Smooth muscle cell (in vitro differentiated cells): Measurements from ENCODE around the gene KSR1. TPM values are rescaled to one million over a fixed set of nuclear protein-coding genes. Genes with fewer than 3 reads are reported as not detected.

Experiments
- DNase-seq: peaks from one replicate; lab custom pipeline; 2025; ENCODE audit not compliant: unreplicated experiment; lab: John Stamatoyannopoulos, UW
- H2AFZ ChIP-seq: fragments of 200-600 bp; sonication (generic); 2 replicates; pipeline ENCODE4 v1.6.0; 2016; ENCODE audit warnings: antibody characterized with exemption, low read depth, mild to moderate bottlenecking
- H3F3A ChIP-seq: fragments of 200-600 bp; sonication (generic); 2 replicates; pipeline ENCODE4 v1.6.0; 2017; ENCODE audit warnings: antibody characterized with exemption, low read depth
- H3K27ac ChIP-seq: fragments of 200-600 bp; sonication (generic); 2 replicates; pipeline ENCODE4 v1.5.1; 2016; ENCODE audit warnings: low read depth, mild to moderate bottlenecking
- H3K27me3 ChIP-seq: fragments of 200-600 bp; sonication (generic); 2 replicates; pipeline ENCODE4 v1.6.1; 2016; ENCODE audit warnings: low read depth, mild to moderate bottlenecking
- H3K36me3 ChIP-seq: fragments of 200-600 bp; sonication (generic); 2 replicates; pipeline ENCODE4 v1.5.1; 2016; ENCODE audit warnings: low read depth
- H3K4me1 ChIP-seq: fragments of 200-600 bp; sonication (generic); 2 replicates; pipeline ENCODE4 v1.5.1; 2016; ENCODE audit warnings: low read depth
- H3K4me2 ChIP-seq: fragments of 200-600 bp; sonication (generic); 2 replicates; pipeline ENCODE4 v1.6.0; 2016; ENCODE audit warnings: mild to moderate bottlenecking
- H3K4me3 ChIP-seq: fragments of 200-600 bp; sonication (generic); 2 replicates; pipeline ENCODE4 v1.5.1; 2016; ENCODE audit warnings: mild to moderate bottlenecking
- H3K79me2 ChIP-seq: fragments of 200-600 bp; sonication (generic); 2 replicates; pipeline ENCODE4 v1.6.0; 2016; ENCODE audit warnings: low read depth, mild to moderate bottlenecking
- H3K9ac ChIP-seq: fragments of 200-600 bp; sonication (generic); 2 replicates; pipeline ENCODE4 v1.6.0; 2016; ENCODE audit warnings: low read depth
- H3K9me3 ChIP-seq: fragments of 200-600 bp; sonication (generic); replicated peaks from 2 replicates; pipeline ENCODE4 v1.5.1; 2016; ENCODE audit warnings: low read depth
- H4K20me1 ChIP-seq: fragments of 200-600 bp; sonication (generic); 2 replicates; pipeline ENCODE4 v1.6.0; 2016; ENCODE audit warnings: low read depth
- whole genome bisulfite sequencing: methylation state at CpG from one replicate; pipeline ENCODE4 v1.1.7; 2016; ENCODE audit warnings: low lambda C conversion rate; 5-methylcytosine and 5-hydroxymethylcytosine counted together
- polyA plus RNA-seq: library from polyadenylated mRNA; unstranded; fragments of >200 nt; fragmentation: Nextera tagmentation; extraction: Ambion mirVana; gene quantifications from 2 replicates; pipeline ENCODE4 v1.2.1, GENCODE V29; 2016
- total RNA-seq: library from RNA; depleted of rRNA; stranded (reverse); fragments of >200 nt; gene quantifications from 2 replicates; pipeline ENCODE4 v1.2.3, GENCODE V29; 2014
- TF ChIP-seq, protein P1 (sequence below): fragments of 200-600 bp; sonication (generic); IDR thresholded peaks from 2 replicates; pipeline ENCODE4 v1.5.1; 2017; ENCODE audit warnings: borderline replicate concordance, mild to moderate bottlenecking, antibody characterized with exemption; ENCODE audit not compliant: insufficient read depth, poor library complexity, severe bottlenecking

The KSR1 gene
- total and polyA plus RNA-seq, 2 experiments from 2014 or later, result 40.4 to 65.1 TPM

GRCh38 chr17:27621942-27622559 lies 165.8 kb downstream of the KSR1 start:
- H3K9ac ChIP-seq, result no peak overlapping the region
- no peak overlapping the region for H3K4me3 ChIP-seq
- H3F3A ChIP-seq, result peaks cover 3% of the 10 kb centered on the region
- H3K9me3 ChIP-seq, result no peaks in the 10 kb centered on the region
- H3K27me3 ChIP-seq, result no peaks in the 10 kb centered on the region
- 95% methylated on average over 10 of the region's 10 CpGs for WGBS
- H4K20me1 ChIP-seq, result peaks cover 74% of the 10 kb centered on the region
- no peak overlapping the region for H3K27ac ChIP-seq
- no peaks in the 10 kb centered on the region for H3K79me2 ChIP-seq
- TF ChIP-seq, protein P1, sequence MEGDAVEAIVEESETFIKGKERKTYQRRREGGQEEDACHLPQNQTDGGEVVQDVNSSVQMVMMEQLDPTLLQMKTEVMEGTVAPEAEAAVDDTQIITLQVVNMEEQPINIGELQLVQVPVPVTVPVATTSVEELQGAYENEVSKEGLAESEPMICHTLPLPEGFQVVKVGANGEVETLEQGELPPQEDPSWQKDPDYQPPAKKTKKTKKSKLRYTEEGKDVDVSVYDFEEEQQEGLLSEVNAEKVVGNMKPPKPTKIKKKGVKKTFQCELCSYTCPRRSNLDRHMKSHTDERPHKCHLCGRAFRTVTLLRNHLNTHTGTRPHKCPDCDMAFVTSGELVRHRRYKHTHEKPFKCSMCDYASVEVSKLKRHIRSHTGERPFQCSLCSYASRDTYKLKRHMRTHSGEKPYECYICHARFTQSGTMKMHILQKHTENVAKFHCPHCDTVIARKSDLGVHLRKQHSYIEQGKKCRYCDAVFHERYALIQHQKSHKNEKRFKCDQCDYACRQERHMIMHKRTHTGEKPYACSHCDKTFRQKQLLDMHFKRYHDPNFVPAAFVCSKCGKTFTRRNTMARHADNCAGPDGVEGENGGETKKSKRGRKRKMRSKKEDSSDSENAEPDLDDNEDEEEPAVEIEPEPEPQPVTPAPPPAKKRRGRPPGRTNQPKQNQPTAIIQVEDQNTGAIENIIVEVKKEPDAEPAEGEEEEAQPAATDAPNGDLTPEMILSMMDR, result no peak
- peaks cover 18% of the 10 kb centered on the region for H3K36me3 ChIP-seq
- no peak overlapping the region for H2AFZ ChIP-seq
- no peak for DNase-seq
- no peaks in the 10 kb centered on the region for H3K4me1 ChIP-seq
- H3K4me2 ChIP-seq, result no peak overlapping the region

DNA sequence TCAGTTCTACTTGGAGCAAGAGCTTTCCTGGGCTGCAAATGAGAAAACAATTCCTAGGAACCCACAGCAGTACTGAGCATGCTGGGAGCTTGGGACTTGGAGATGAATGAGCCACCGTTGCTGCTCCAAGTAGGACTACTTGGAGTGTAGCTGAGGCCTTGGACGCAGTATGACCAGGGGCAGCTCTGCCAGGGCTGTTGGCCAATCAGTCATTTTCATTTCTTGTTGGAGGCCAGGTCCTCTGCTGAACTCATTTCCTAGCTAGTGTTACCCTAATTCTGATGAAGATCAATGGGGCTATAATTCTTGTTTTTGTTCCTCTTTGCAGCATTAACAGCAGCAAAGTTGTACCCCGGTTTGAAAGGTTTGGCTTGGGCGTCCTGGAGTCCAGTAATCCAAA lies 166.7 kb downstream of the KSR1 start:
- Histone ChIP-seq H3K4me2 (no peak overlapping the region), H3K9me3 (no peaks in the 10 kb centered on the region), H3K27ac (no peak overlapping the region), H3K4me1 (no peaks in the 10 kb centered on the region), H4K20me1 (peaks cover 64% of the 10 kb centered on the region), H3K4me3 (no peak overlapping the region), H3K36me3 (peaks cover 20% of the 10 kb centered on the region), H3K9ac (no peak overlapping the region), H3K27me3 (no peaks in the 10 kb centered on the region), H2AFZ (no peak overlapping the region), H3F3A (peaks cover 4% of the 10 kb centered on the region), H3K79me2 (no peaks in the 10 kb centered on the region)
- TF ChIP-seq, protein P1, result no peak
- 83% methylated on average over 4 of the region's 4 CpGs for WGBS
- DNase-seq, result no peak

- TF ChIP-seq, protein P1, result no peak
- Histone ChIP-seq H3K36me3 (peaks cover 20% of the 10 kb centered on the region), H2AFZ (no peak overlapping the region), H3K9ac (no peak overlapping the region), H3K4me2 (no peak overlapping the region), H3K79me2 (no peaks in the 10 kb centered on the region), H3K4me3 (no peak overlapping the region), H3K27ac (no peak overlapping the region), H4K20me1 (peaks cover 60% of the 10 kb centered on the region), H3K9me3 (no peaks in the 10 kb centered on the region), H3K4me1 (no peaks in the 10 kb centered on the region), H3F3A (peaks cover 4% of the 10 kb centered on the region), H3K27me3 (no peaks in the 10 kb centered on the region)
- no peak for DNase-seq
- 99% methylated on average over 6 of the region's 6 CpGs for WGBS
These were observed 167.4 kb downstream of the KSR1 start for GRCh38 chr17:27623614-27624013.

DNA sequence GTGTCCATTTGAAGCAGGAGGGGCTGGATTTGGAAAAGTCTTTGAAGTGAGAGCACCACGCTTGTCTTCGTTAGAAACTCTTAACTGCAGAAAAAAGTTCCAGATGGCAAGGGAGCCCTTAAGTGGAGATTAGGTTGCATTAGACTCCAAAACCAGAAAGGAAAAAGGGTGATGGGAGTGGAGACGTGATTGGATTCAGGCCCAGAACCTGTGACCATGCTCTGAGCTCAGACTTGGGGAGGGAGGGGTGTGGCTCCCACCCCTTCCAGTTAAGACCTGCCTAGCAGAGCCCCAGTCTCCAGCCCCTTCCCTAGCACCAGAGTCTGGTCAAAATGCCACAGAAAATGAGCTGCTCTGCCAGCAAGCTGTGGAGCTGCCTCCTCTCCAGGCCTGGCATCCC lies 168.3 kb downstream of the KSR1 start:
- Histone ChIP-seq H3K4me1 (no peaks in the 10 kb centered on the region), H3K9me3 (no peaks in the 10 kb centered on the region), H2AFZ (no peak overlapping the region), H3K4me3 (no peak overlapping the region), H3K27ac (no peak overlapping the region), H3K9ac (no peak overlapping the region), H3K36me3 (peaks cover 20% of the 10 kb centered on the region), H3K4me2 (no peak overlapping the region), H3K27me3 (no peaks in the 10 kb centered on the region), H3F3A (peaks cover 4% of the 10 kb centered on the region), H4K20me1 (peaks cover 51% of the 10 kb centered on the region), H3K79me2 (no peaks in the 10 kb centered on the region)
- DNase-seq, result no peak
- TF ChIP-seq, protein P1, result no peak
- WGBS, result 83% methylated on average over 3 of the region's 3 CpGs
